ENCODE data around the gene RARA. TPM values are rescaled to one million over a fixed set of nuclear protein-coding genes. Genes with fewer than 3 reads are reported as not detected.

RARA gene
- polyA plus RNA-seq, 1 donor from 2014 or later = 6.6 TPM

DNA sequence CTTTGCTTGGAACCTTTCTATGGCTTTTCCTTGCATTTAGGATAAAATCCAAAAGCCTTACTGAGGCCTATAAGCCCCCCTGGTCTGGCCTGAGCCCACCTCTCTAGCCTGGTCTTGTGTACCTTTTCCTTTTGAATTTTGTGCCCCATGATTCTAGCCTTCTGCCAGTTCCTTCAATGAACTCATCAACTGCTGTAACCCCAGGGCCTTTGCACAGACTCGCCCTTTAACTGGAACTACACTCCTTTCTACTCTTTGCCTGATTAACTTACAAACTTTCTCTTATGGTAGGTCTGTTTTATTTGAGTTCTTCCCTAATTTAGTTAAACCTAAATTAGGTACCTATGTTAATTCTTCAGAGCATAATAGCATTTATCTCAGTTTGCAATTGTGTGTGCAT lies 31.3 kb downstream of the RARA start:
- peaks cover 42% of the 10 kb centered on the region for H3K79me2 ChIP-seq (replicated peaks; ENCODE audit: insufficient read depth, low read length)
- TF ChIP-seq POLR2AphosphoS5 (IDR thresholded peaks at IDR 0.05) = no peak
- TF ChIP-seq, protein P1, sequence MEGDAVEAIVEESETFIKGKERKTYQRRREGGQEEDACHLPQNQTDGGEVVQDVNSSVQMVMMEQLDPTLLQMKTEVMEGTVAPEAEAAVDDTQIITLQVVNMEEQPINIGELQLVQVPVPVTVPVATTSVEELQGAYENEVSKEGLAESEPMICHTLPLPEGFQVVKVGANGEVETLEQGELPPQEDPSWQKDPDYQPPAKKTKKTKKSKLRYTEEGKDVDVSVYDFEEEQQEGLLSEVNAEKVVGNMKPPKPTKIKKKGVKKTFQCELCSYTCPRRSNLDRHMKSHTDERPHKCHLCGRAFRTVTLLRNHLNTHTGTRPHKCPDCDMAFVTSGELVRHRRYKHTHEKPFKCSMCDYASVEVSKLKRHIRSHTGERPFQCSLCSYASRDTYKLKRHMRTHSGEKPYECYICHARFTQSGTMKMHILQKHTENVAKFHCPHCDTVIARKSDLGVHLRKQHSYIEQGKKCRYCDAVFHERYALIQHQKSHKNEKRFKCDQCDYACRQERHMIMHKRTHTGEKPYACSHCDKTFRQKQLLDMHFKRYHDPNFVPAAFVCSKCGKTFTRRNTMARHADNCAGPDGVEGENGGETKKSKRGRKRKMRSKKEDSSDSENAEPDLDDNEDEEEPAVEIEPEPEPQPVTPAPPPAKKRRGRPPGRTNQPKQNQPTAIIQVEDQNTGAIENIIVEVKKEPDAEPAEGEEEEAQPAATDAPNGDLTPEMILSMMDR (IDR thresholded peaks at IDR 0.05; ENCODE audit: poor library complexity, severe bottlenecking) = no peak
- no peak for TF ChIP-seq EZH2 (IDR thresholded peaks at IDR 0.05; ENCODE audit: borderline replicate concordance, insufficient read depth, low read length, poor library complexity, severe bottlenecking)
- no peak for TF ChIP-seq SMC3 (conservative IDR thresholded peaks at IDR 0.05; ENCODE audit: poor library complexity)
- TF ChIP-seq, protein P2, sequence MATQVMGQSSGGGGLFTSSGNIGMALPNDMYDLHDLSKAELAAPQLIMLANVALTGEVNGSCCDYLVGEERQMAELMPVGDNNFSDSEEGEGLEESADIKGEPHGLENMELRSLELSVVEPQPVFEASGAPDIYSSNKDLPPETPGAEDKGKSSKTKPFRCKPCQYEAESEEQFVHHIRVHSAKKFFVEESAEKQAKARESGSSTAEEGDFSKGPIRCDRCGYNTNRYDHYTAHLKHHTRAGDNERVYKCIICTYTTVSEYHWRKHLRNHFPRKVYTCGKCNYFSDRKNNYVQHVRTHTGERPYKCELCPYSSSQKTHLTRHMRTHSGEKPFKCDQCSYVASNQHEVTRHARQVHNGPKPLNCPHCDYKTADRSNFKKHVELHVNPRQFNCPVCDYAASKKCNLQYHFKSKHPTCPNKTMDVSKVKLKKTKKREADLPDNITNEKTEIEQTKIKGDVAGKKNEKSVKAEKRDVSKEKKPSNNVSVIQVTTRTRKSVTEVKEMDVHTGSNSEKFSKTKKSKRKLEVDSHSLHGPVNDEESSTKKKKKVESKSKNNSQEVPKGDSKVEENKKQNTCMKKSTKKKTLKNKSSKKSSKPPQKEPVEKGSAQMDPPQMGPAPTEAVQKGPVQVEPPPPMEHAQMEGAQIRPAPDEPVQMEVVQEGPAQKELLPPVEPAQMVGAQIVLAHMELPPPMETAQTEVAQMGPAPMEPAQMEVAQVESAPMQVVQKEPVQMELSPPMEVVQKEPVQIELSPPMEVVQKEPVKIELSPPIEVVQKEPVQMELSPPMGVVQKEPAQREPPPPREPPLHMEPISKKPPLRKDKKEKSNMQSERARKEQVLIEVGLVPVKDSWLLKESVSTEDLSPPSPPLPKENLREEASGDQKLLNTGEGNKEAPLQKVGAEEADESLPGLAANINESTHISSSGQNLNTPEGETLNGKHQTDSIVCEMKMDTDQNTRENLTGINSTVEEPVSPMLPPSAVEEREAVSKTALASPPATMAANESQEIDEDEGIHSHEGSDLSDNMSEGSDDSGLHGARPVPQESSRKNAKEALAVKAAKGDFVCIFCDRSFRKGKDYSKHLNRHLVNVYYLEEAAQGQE (IDR thresholded peaks at IDR 0.05; ENCODE audit: borderline replicate concordance) = no peak
- TF ChIP-seq RAD21 (conservative IDR thresholded peaks at IDR 0.05) = no peak
- TF ChIP-seq EP300 (conservative IDR thresholded peaks at IDR 0.05; ENCODE audit: poor library complexity, severe bottlenecking) = no peak
- no peak for TF ChIP-seq TAF1 (IDR thresholded peaks at IDR 0.05; ENCODE audit: low read depth)
- no peak for TF ChIP-seq MXI1 (conservative IDR thresholded peaks at IDR 0.05; ENCODE audit: poor library complexity, severe bottlenecking)
- H3K27me3 ChIP-seq (ENCODE audit: insufficient read depth, low read depth, low read length) = no peaks in the 10 kb centered on the region
- H3K4me2 ChIP-seq (ENCODE audit: low read length) = peak overlapping the region; percentile 90
- H3K27ac ChIP-seq (ENCODE audit: low read length) = peak overlapping the region; percentile 88
- H3K9ac ChIP-seq (ENCODE audit: low read length) = peak overlapping the region; percentile 97
- H3K9me3 ChIP-seq (ENCODE audit: low read length) = no peaks in the 10 kb centered on the region
- no peak overlapping the region for H2AFZ ChIP-seq (ENCODE audit: low read depth, low read length)
- H3K4me3 ChIP-seq (ENCODE audit: low read length) = peak overlapping the region; percentile 91
- H3F3A ChIP-seq (ENCODE audit: insufficient read depth, low read length, poor library complexity, severe bottlenecking) = peaks cover 2% of the 10 kb centered on the region
- H3K9me2 ChIP-seq (ENCODE audit: insufficient read depth, low read length) = no peaks in the 10 kb centered on the region
- no peaks in the 10 kb centered on the region for H4K20me1 ChIP-seq (ENCODE audit: insufficient read depth)
- no peaks in the 10 kb centered on the region for H3K36me3 ChIP-seq (ENCODE audit: insufficient read depth, low read length)

DNA sequence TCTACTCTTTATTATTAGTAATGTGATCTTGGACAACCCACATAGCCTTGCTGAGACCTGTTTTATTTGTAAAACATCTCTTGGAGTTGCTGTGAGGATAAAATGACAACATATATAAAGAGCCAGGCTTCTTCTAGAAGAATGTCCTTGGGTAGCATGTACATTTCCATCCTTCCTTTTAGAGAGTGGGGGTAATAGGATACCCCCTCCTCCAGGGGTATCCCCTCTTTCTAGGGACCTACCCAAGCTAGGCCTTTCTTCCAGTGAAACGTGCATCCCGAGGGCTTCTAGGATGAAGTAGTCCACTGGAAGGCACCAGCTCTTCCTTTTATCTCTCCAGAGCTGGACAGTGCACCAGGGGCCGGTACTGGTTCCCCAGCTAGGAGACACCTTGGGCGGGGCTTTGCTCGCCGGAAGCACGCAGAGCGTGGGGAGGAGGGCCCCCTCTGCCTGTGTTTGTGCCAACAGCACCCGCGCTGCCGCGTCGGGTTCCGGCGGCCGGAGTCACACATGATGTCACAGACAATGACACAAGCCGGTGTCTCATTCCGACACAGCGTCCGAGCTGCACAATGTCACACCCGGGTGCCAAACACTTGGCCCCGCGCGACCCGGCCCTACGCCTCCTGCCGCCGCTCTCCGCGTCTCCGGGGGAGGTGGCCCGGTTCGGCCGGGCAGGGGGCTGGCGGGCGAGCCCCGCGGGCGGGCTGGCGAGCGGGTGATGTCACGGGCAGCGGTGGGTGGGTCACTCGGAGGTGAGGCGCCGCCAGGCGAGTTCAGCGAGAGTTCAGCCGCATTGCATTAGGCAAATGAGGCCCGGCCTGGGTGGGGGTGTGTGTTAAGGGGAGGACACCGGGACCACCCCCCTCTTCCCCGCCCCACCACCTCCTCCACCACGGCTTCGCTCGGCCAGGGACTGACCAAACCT lies 32.2 kb downstream of the RARA start:
- H3K9ac ChIP-seq (ENCODE audit: low read length) = peak overlapping the region; percentile 97
- H3K79me2 ChIP-seq (replicated peaks; ENCODE audit: insufficient read depth, low read length) = peaks cover 51% of the 10 kb centered on the region
- peak overlapping the region; percentile 88 for H3K27ac ChIP-seq (ENCODE audit: low read length)
- no peaks in the 10 kb centered on the region for H3K9me3 ChIP-seq (ENCODE audit: low read length)
- no peaks in the 10 kb centered on the region for H3K36me3 ChIP-seq (ENCODE audit: insufficient read depth, low read length)
- no peaks in the 10 kb centered on the region for H4K20me1 ChIP-seq (ENCODE audit: insufficient read depth)
- peak overlapping the region; percentile 77 for H2AFZ ChIP-seq (ENCODE audit: low read depth, low read length)
- H3F3A ChIP-seq (ENCODE audit: insufficient read depth, low read length, poor library complexity, severe bottlenecking) = peaks cover 2% of the 10 kb centered on the region
- H3K9me2 ChIP-seq (ENCODE audit: insufficient read depth, low read length) = no peaks in the 10 kb centered on the region
- H3K4me3 ChIP-seq (ENCODE audit: low read length) = peak overlapping the region; percentile 91
- TF ChIP-seq TAF1 (IDR thresholded peaks at IDR 0.05; ENCODE audit: low read depth) (peak; percentile 36), EZH2 (IDR thresholded peaks at IDR 0.05; ENCODE audit: borderline replicate concordance, insufficient read depth, low read length, poor library complexity, severe bottlenecking) (no peak), MXI1 (conservative IDR thresholded peaks at IDR 0.05; ENCODE audit: poor library complexity, severe bottlenecking) (no peak), SMC3 (conservative IDR thresholded peaks at IDR 0.05; ENCODE audit: poor library complexity) (peak; percentile 44), POLR2AphosphoS5 (IDR thresholded peaks at IDR 0.05) (peak; percentile 81), RAD21 (conservative IDR thresholded peaks at IDR 0.05) (no peak), EP300 (conservative IDR thresholded peaks at IDR 0.05; ENCODE audit: poor library complexity, severe bottlenecking) (peak; percentile 72)
- TF ChIP-seq, protein P2 (IDR thresholded peaks at IDR 0.05; ENCODE audit: borderline replicate concordance) = no peak
- TF ChIP-seq, protein P1 (IDR thresholded peaks at IDR 0.05; ENCODE audit: poor library complexity, severe bottlenecking) = peak; percentile 53
- H3K27me3 ChIP-seq (ENCODE audit: insufficient read depth, low read depth, low read length) = no peaks in the 10 kb centered on the region
- peak overlapping the region; percentile 90 for H3K4me2 ChIP-seq (ENCODE audit: low read length)
